Measurements from ENCODE around the gene CYTH2.

The CYTH2 gene

GRCh38 chr19:48477067-48477685 is 8.0 kb downstream of the CYTH2 start:
- H3K4me1 ChIP-seq (ENCODE audit: control insufficient read depth, insufficient read depth, low read length, unreplicated experiment) = peaks cover 5% of the 10 kb centered on the region
- H3K79me2 ChIP-seq (ENCODE audit: control insufficient read depth, insufficient read depth, low read length, unreplicated experiment) = no peaks in the 10 kb centered on the region
- H3K36me3 ChIP-seq (ENCODE audit: insufficient read depth, low read length) = no peaks in the 10 kb centered on the region
- H2AFZ ChIP-seq (ENCODE audit: low read length, unreplicated experiment) = no peak overlapping the region
- H3K27ac ChIP-seq (ENCODE audit: low read depth, low read length) = no peak overlapping the region
- H3K4me3 ChIP-seq (ENCODE audit: low read depth, low read length) = no peak overlapping the region
- no peaks in the 10 kb centered on the region for H3K27me3 ChIP-seq (ENCODE audit: insufficient read depth, low read length)

- H3K4me3 ChIP-seq (ENCODE audit: low read depth, low read length) = no peak overlapping the region
- H3K36me3 ChIP-seq (ENCODE audit: insufficient read depth, low read length) = no peaks in the 10 kb centered on the region
- peaks cover 9% of the 10 kb centered on the region for H3K4me1 ChIP-seq (ENCODE audit: control insufficient read depth, insufficient read depth, low read length, unreplicated experiment)
- no peaks in the 10 kb centered on the region for H3K27me3 ChIP-seq (ENCODE audit: insufficient read depth, low read length)
- H3K27ac ChIP-seq (ENCODE audit: low read depth, low read length) = no peak overlapping the region
- H3K79me2 ChIP-seq (ENCODE audit: control insufficient read depth, insufficient read depth, low read length, unreplicated experiment) = no peaks in the 10 kb centered on the region
- no peak overlapping the region for H2AFZ ChIP-seq (ENCODE audit: low read length, unreplicated experiment)
These were observed 8.6 kb downstream of the CYTH2 start for GRCh38 chr19:48477698-48478338.

GRCh38 chr19:48478339-48479256 is 9.4 kb downstream of the CYTH2 start:
- no peak overlapping the region for H3K27ac ChIP-seq (ENCODE audit: low read depth, low read length)
- no peak overlapping the region for H3K4me3 ChIP-seq (ENCODE audit: low read depth, low read length)
- H3K4me1 ChIP-seq (ENCODE audit: control insufficient read depth, insufficient read depth, low read length, unreplicated experiment) = peaks cover 9% of the 10 kb centered on the region
- H2AFZ ChIP-seq (ENCODE audit: low read length, unreplicated experiment) = no peak overlapping the region
- no peaks in the 10 kb centered on the region for H3K36me3 ChIP-seq (ENCODE audit: insufficient read depth, low read length)
- H3K27me3 ChIP-seq (ENCODE audit: insufficient read depth, low read length) = no peaks in the 10 kb centered on the region
- no peaks in the 10 kb centered on the region for H3K79me2 ChIP-seq (ENCODE audit: control insufficient read depth, insufficient read depth, low read length, unreplicated experiment)

GRCh38 chr19:48479686-48480085 is 10.5 kb downstream of the CYTH2 start:
- Histone ChIP-seq H3K27ac (ENCODE audit: low read depth, low read length) (no peak overlapping the region), H2AFZ (ENCODE audit: low read length, unreplicated experiment) (no peak overlapping the region), H3K4me1 (ENCODE audit: control insufficient read depth, insufficient read depth, low read length, unreplicated experiment) (peaks cover 9% of the 10 kb centered on the region), H3K4me3 (ENCODE audit: low read depth, low read length) (no peak overlapping the region), H3K27me3 (ENCODE audit: insufficient read depth, low read length) (no peaks in the 10 kb centered on the region), H3K36me3 (ENCODE audit: insufficient read depth, low read length) (no peaks in the 10 kb centered on the region), H3K79me2 (ENCODE audit: control insufficient read depth, insufficient read depth, low read length, unreplicated experiment) (no peaks in the 10 kb centered on the region)

GRCh38 chr19:48480183-48480557 is 11.0 kb downstream of the CYTH2 start:
- H3K4me3 ChIP-seq (ENCODE audit: low read depth, low read length) = no peak overlapping the region

GRCh38 chr19:48480558-48481500 is 11.7 kb downstream of the CYTH2 start:
- no peak overlapping the region for H2AFZ ChIP-seq (ENCODE audit: low read length, unreplicated experiment)
- no peak overlapping the region for H3K27ac ChIP-seq (ENCODE audit: low read depth, low read length)
- H3K4me3 ChIP-seq (ENCODE audit: low read depth, low read length) = no peak overlapping the region
- no peaks in the 10 kb centered on the region for H3K79me2 ChIP-seq (ENCODE audit: control insufficient read depth, insufficient read depth, low read length, unreplicated experiment)
- H3K27me3 ChIP-seq (ENCODE audit: insufficient read depth, low read length) = no peaks in the 10 kb centered on the region
- no peaks in the 10 kb centered on the region for H3K36me3 ChIP-seq (ENCODE audit: insufficient read depth, low read length)
- peaks cover 9% of the 10 kb centered on the region for H3K4me1 ChIP-seq (ENCODE audit: control insufficient read depth, insufficient read depth, low read length, unreplicated experiment)

More at GRCh38 chr19:48480183-48480557, 11.0 kb downstream of the CYTH2 start:
- H2AFZ ChIP-seq (ENCODE audit: low read length, unreplicated experiment) = no peak overlapping the region
- no peaks in the 10 kb centered on the region for H3K79me2 ChIP-seq (ENCODE audit: control insufficient read depth, insufficient read depth, low read length, unreplicated experiment)
- no peaks in the 10 kb centered on the region for H3K36me3 ChIP-seq (ENCODE audit: insufficient read depth, low read length)
- peaks cover 9% of the 10 kb centered on the region for H3K4me1 ChIP-seq (ENCODE audit: control insufficient read depth, insufficient read depth, low read length, unreplicated experiment)
- no peaks in the 10 kb centered on the region for H3K27me3 ChIP-seq (ENCODE audit: insufficient read depth, low read length)
- H3K27ac ChIP-seq (ENCODE audit: low read depth, low read length) = no peak overlapping the region

GRCh38 chr19:48481846-48482639 is 12.9 kb downstream of the CYTH2 start:
- no peaks in the 10 kb centered on the region for H3K27me3 ChIP-seq (ENCODE audit: insufficient read depth, low read length)
- no peaks in the 10 kb centered on the region for H3K79me2 ChIP-seq (ENCODE audit: control insufficient read depth, insufficient read depth, low read length, unreplicated experiment)
- no peak overlapping the region for H2AFZ ChIP-seq (ENCODE audit: low read length, unreplicated experiment)
- H3K36me3 ChIP-seq (ENCODE audit: insufficient read depth, low read length) = no peaks in the 10 kb centered on the region
- peaks cover 9% of the 10 kb centered on the region for H3K4me1 ChIP-seq (ENCODE audit: control insufficient read depth, insufficient read depth, low read length, unreplicated experiment)
- no peak overlapping the region for H3K4me3 ChIP-seq (ENCODE audit: low read depth, low read length)
- H3K27ac ChIP-seq (ENCODE audit: low read depth, low read length) = no peak overlapping the region

- Histone ChIP-seq H3K4me1 (ENCODE audit: control insufficient read depth, insufficient read depth, low read length, unreplicated experiment) (peaks cover 19% of the 10 kb centered on the region), H3K36me3 (ENCODE audit: insufficient read depth, low read length) (no peaks in the 10 kb centered on the region), H3K27ac (ENCODE audit: low read depth, low read length) (no peak overlapping the region), H3K79me2 (ENCODE audit: control insufficient read depth, insufficient read depth, low read length, unreplicated experiment) (no peaks in the 10 kb centered on the region), H2AFZ (ENCODE audit: low read length, unreplicated experiment) (no peak overlapping the region), H3K4me3 (ENCODE audit: low read depth, low read length) (no peak overlapping the region), H3K27me3 (ENCODE audit: insufficient read depth, low read length) (no peaks in the 10 kb centered on the region)
These were observed 14.1 kb downstream of the CYTH2 start for GRCh38 chr19:48483301-48483700.

- peaks cover 22% of the 10 kb centered on the region for H3K4me1 ChIP-seq (ENCODE audit: control insufficient read depth, insufficient read depth, low read length, unreplicated experiment)
- H3K79me2 ChIP-seq (ENCODE audit: control insufficient read depth, insufficient read depth, low read length, unreplicated experiment) = no peaks in the 10 kb centered on the region
- no peaks in the 10 kb centered on the region for H3K36me3 ChIP-seq (ENCODE audit: insufficient read depth, low read length)
- H3K4me3 ChIP-seq (ENCODE audit: low read depth, low read length) = no peak overlapping the region
- H3K27me3 ChIP-seq (ENCODE audit: insufficient read depth, low read length) = no peaks in the 10 kb centered on the region
- H3K27ac ChIP-seq (ENCODE audit: low read depth, low read length) = no peak overlapping the region
- H2AFZ ChIP-seq (ENCODE audit: low read length, unreplicated experiment) = no peak overlapping the region
These were observed 15.2 kb downstream of the CYTH2 start for GRCh38 chr19:48484247-48484893.
